Measurements from ENCODE around the gene MLF2. TPM values are rescaled to one million over a fixed set of nuclear protein-coding genes. Genes with fewer than 3 reads are reported as not detected.

The MLF2 gene
- total RNA-seq, 2 donors from 2014 or later = 219 to 393 TPM

DNA sequence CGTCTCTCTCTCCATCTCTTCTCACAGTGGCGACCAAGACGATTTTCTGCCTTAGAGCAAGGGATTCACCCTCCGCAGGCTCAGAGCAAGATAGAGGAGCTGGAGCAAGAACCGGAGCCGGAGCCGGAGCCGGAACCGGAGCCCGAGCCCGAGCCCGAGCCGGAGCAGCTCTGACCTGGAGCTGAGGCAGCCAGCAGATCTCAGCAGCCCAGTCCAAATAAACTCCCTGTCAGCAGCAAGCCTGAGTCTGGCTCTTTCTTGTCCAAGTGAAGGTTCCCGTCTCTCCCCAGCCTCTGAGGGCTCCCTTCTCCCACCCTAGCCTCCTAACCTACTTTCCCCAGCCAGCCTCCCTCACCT lies 25.3 kb upstream of the MLF2 start:
- peak; percentile 91 for DNase-seq
- Mint-ChIP-seq H3K27me3 (ENCODE audit: insufficient read depth) (peaks cover 69% of the 10 kb centered on the region), H3K4me3 (peak overlapping the region; percentile 69), H3K4me1 (peaks cover 45% of the 10 kb centered on the region), H3K36me3 (ENCODE audit: low read depth) (peaks cover 26% of the 10 kb centered on the region), H3K27ac (peak overlapping the region; percentile 69), H3K9me3 (no peaks in the 10 kb centered on the region)
- WGBS, 2 experiments (ENCODE audit: insufficient coverage in 1 of 2, insufficient read length in 1 of 2) = 26 to 38% methylated on average over 14 of the region's 14 CpGs
- peaks cover 13% of the 10 kb centered on the region for H3K4me1 ChIP-seq (ENCODE audit: control insufficient read depth, insufficient read depth, low read length)
- TF ChIP-seq, protein P1, sequence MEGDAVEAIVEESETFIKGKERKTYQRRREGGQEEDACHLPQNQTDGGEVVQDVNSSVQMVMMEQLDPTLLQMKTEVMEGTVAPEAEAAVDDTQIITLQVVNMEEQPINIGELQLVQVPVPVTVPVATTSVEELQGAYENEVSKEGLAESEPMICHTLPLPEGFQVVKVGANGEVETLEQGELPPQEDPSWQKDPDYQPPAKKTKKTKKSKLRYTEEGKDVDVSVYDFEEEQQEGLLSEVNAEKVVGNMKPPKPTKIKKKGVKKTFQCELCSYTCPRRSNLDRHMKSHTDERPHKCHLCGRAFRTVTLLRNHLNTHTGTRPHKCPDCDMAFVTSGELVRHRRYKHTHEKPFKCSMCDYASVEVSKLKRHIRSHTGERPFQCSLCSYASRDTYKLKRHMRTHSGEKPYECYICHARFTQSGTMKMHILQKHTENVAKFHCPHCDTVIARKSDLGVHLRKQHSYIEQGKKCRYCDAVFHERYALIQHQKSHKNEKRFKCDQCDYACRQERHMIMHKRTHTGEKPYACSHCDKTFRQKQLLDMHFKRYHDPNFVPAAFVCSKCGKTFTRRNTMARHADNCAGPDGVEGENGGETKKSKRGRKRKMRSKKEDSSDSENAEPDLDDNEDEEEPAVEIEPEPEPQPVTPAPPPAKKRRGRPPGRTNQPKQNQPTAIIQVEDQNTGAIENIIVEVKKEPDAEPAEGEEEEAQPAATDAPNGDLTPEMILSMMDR (conservative IDR thresholded peaks at IDR 0.05) = no peak
- no peaks in the 10 kb centered on the region for H3K9me3 ChIP-seq (ENCODE audit: control insufficient read depth, low read length)
- H3K27ac ChIP-seq (ENCODE audit: low read depth, low read length) = peak overlapping the region; percentile 95
- peak overlapping the region; percentile 73 for H3K4me3 ChIP-seq (ENCODE audit: low read length)
- H3K36me3 ChIP-seq (ENCODE audit: control insufficient read depth, insufficient read depth, low read length) = peaks cover 6% of the 10 kb centered on the region
- H3K27me3 ChIP-seq (ENCODE audit: control insufficient read depth, insufficient read depth, low read length, poor library complexity, severe bottlenecking) = peaks cover 9% of the 10 kb centered on the region
- no peak overlapping the region for H3K9ac ChIP-seq (ENCODE audit: extremely low read depth, low read length, poor library complexity, severe bottlenecking)

DNA sequence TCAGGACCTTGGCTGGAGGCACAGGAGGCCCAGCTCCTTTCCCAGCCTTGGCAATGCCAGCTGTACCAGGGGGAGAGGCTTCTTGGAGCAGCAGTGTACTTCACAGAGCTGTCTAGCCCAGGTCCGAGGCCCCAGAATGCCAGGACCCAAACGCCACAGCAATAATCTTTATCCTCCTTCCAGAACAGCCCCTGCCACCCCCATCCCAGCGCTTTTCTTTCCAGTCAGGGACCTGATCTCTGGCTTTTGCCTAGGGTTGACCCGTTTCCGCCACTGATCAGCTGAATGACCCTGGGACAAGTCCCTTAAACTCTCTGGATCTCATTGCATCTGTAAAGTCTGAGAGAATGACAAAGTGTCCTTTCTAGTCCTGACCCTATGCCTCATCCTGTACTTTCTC lies 24.4 kb upstream of the MLF2 start:
- H3K36me3 ChIP-seq (ENCODE audit: control insufficient read depth, insufficient read depth, low read length) = peaks cover 6% of the 10 kb centered on the region
- no peak overlapping the region for H3K4me3 ChIP-seq (ENCODE audit: low read length)
- H3K27me3 Mint-ChIP-seq (ENCODE audit: insufficient read depth) = peaks cover 71% of the 10 kb centered on the region
- TF ChIP-seq, protein P1 (conservative IDR thresholded peaks at IDR 0.05) = no peak
- no peaks in the 10 kb centered on the region for H3K9me3 ChIP-seq (ENCODE audit: control insufficient read depth, low read length)
- H3K27me3 ChIP-seq (ENCODE audit: control insufficient read depth, insufficient read depth, low read length, poor library complexity, severe bottlenecking) = peaks cover 17% of the 10 kb centered on the region
- H3K4me3 Mint-ChIP-seq = no peak overlapping the region
- peaks cover 50% of the 10 kb centered on the region for H3K4me1 Mint-ChIP-seq
- H3K9ac ChIP-seq (ENCODE audit: extremely low read depth, low read length, poor library complexity, severe bottlenecking) = no peak overlapping the region
- DNase-seq = no peak
- H3K27ac Mint-ChIP-seq = no peak overlapping the region
- H3K4me1 ChIP-seq (ENCODE audit: control insufficient read depth, insufficient read depth, low read length) = peaks cover 13% of the 10 kb centered on the region
- WGBS, 2 experiments (ENCODE audit: insufficient coverage in 1 of 2, insufficient read length in 1 of 2) = 87 to 90% methylated on average over 5 of the region's 5 CpGs
- H3K36me3 Mint-ChIP-seq (ENCODE audit: low read depth) = peaks cover 27% of the 10 kb centered on the region
- no peak overlapping the region for H3K27ac ChIP-seq (ENCODE audit: low read depth, low read length)
- no peaks in the 10 kb centered on the region for H3K9me3 Mint-ChIP-seq

DNA sequence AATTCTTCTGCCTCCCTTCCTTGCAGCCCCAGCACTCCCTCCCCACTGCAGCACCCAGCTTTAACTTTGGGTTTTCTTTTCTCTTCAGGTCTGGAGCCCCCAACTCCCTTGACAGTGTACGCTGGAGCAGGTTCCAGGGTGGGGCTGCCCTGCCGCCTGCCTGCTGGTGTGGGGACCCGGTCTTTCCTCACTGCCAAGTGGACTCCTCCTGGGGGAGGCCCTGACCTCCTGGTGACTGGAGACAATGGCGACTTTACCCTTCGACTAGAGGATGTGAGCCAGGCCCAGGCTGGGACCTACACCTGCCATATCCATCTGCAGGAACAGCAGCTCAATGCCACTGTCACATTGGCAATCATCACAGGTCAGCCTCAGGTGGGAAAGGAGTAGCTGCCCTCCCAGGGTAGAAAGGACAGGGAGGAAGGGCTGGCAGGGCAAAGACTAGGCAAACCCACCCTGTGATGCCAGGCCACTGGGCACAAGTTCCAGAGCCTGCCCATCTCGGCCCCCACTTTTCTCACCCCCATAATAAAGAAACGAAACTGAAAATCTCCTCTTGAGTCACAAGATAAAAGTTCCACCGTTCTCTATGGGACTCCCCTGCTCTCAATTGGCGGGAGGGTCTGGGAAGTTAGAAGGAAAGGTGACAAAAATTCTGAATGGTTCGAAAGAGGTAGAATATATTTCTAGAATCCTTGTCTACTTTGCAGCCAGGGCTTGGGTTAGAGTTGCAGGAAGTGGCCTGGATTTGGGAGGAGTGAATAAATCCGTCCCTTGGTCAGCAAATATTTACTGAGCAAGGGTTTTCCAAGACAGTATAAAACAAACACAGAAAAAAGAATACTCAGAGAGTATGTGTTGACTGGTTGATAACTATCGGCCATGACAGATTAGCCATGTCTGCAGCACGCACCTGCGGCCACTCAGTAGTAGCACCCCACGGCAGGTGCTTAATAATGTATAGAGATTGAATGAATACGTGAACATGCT lies 22.5 kb upstream of the MLF2 start:
- H3K27ac Mint-ChIP-seq = no peak overlapping the region
- H3K4me3 Mint-ChIP-seq = no peak overlapping the region
- Histone ChIP-seq H3K9me3 (ENCODE audit: control insufficient read depth, low read length) (no peaks in the 10 kb centered on the region), H3K27ac (ENCODE audit: low read depth, low read length) (no peak overlapping the region), H3K36me3 (ENCODE audit: control insufficient read depth, insufficient read depth, low read length) (peaks cover 20% of the 10 kb centered on the region), H3K27me3 (ENCODE audit: control insufficient read depth, insufficient read depth, low read length, poor library complexity, severe bottlenecking) (peaks cover 17% of the 10 kb centered on the region), H3K4me3 (ENCODE audit: low read length) (no peak overlapping the region), H3K9ac (ENCODE audit: extremely low read depth, low read length, poor library complexity, severe bottlenecking) (no peak overlapping the region), H3K4me1 (ENCODE audit: control insufficient read depth, insufficient read depth, low read length) (peaks cover 13% of the 10 kb centered on the region)
- TF ChIP-seq, protein P1 (conservative IDR thresholded peaks at IDR 0.05) = no peak
- no peaks in the 10 kb centered on the region for H3K9me3 Mint-ChIP-seq
- peaks cover 84% of the 10 kb centered on the region for H3K27me3 Mint-ChIP-seq (ENCODE audit: insufficient read depth)
- WGBS, 2 experiments (ENCODE audit: insufficient coverage in 1 of 2, insufficient read length in 1 of 2) = 88 to 92% methylated on average over 13 to 16 of the region's 16 CpGs
- peaks cover 42% of the 10 kb centered on the region for H3K36me3 Mint-ChIP-seq (ENCODE audit: low read depth)
- peaks cover 53% of the 10 kb centered on the region for H3K4me1 Mint-ChIP-seq
- no peak for DNase-seq
